Sigmoid colon (tissue), 7 donors: Measurements from ENCODE around the gene NPIPA7. TPM values are rescaled to one million over a fixed set of nuclear protein-coding genes. Genes with fewer than 3 reads are reported as not detected.
"Not testable (repeated sequence)": the region's sequence is repeated elsewhere in the genome, so short reads cannot be mapped to it uniquely, and the experiment has no call there.

Experiments used
- DNase-seq: peaks from one replicate; pipeline ENCODE4 v3.0.0-alpha.2; 2019
- H3K27ac ChIP-seq, 4 donors: fragments of 200-600 bp; sonication (generic); one replicate each; pipeline ENCODE4 v1.5.1; 2016 to 2019; ENCODE audit warnings: mild to moderate bottlenecking in 1 of 4
- H3K27me3 ChIP-seq, 3 donors: fragments of 200-600 bp; sonication (generic); one replicate each; pipeline ENCODE4 v1.5.1; 2019; ENCODE audit warnings: mild to moderate bottlenecking in 1 of 3
- H3K36me3 ChIP-seq, 4 donors: fragments of 200-600 bp; sonication (generic); one replicate each; pipeline ENCODE4 v1.5.1; 2016 to 2019
- H3K4me1 ChIP-seq, 4 donors: fragments of 200-600 bp; sonication (generic); one replicate each; pipeline ENCODE4 v1.5.1; 2017 to 2019
- H3K4me3 ChIP-seq, 4 donors: fragments of 200-600 bp; sonication (generic); one replicate each; pipeline ENCODE4 v1.5.1; 2017 to 2019; ENCODE audit warnings: mild to moderate bottlenecking in 2 of 4, moderate library complexity in 1 of 4
- H3K9me3 ChIP-seq, 4 donors: fragments of 200-600 bp in 3 of 4; sonication (generic) in 3 of 4; one replicate each; pipeline versions ENCODE4 v1.5.1 to v1.6.1; 2013 to 2019
- WGBS, 2 donors: extraction: QIAGEN DNeasy Blood & Tissue Kit; methylation state at CpG; one replicate each; pipeline ENCODE4 v1.1.7; 2013; 5-methylcytosine and 5-hydroxymethylcytosine counted together
- intact Hi-C: fragments of 100-400 bp; cut with DNase I; formaldehyde crosslinking; loops from one replicate; pipeline ENCODE4 v1.15.1; 2023
- polyA plus RNA-seq, 3 donors: library from polyadenylated mRNA; stranded (reverse); fragments of 200-250 nt; gene quantifications; one replicate each; pipeline ENCODE4 v1.2.3, GENCODE V29; 2013
- total RNA-seq, 4 donors: library from RNA; depleted of rRNA; stranded (reverse); fragments of >200 nt; gene quantifications; one replicate each; pipeline ENCODE4 v1.1.0, GENCODE V29; 2016
- donor health status: healthy with polysubstance abuse.
- donor health status: Bipolar disorder and iron deficiency.
- donor health status: healthy.

NPIPA7 gene
- total and polyA plus RNA-seq, 7 donors = 1.4 to 14.1 (median 4.7) TPM; not detected in 1

DNA sequence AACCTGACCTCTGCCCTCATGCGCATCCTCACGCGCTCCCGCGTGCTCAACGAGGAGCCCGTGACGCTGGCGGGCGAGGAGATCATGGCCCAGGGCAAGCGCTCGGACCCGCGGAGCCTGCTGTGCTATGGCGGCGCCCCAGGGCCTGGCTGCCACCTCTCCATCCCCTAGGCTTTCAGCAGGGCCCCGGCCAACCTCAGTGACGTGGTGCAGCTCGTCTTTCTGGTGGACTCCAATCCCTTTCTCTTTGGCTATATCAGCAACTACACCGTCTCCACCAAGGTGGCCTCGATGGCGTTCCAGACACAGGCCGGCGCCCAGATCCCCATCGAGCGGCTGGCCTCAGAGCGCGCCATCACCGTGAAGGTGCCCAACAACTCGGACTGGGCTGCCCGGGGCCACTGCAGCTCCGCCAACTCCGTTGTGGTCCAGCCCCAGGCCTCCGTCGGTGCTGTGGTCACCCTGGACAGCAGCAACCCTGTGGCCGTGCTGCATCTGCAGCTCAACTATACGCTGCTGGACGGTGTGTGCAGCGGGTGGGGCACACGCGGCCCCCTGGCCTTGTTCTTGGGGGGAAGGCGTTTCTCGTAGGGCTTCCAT lies 7.7 kb upstream of the NPIPA7 start:
- H3K27ac ChIP-seq, H3K4me3 ChIP-seq, H3K27me3 ChIP-seq, H3K4me1 ChIP-seq, intact Hi-C loops, H3K36me3 ChIP-seq, H3K9me3 ChIP-seq: not testable (repeated sequence)
- peak; percentile 8 for DNase-seq
- WGBS, 2 donors = 92 to 95% methylated on average over 23 to 28 of the region's 43 CpGs

DNA sequence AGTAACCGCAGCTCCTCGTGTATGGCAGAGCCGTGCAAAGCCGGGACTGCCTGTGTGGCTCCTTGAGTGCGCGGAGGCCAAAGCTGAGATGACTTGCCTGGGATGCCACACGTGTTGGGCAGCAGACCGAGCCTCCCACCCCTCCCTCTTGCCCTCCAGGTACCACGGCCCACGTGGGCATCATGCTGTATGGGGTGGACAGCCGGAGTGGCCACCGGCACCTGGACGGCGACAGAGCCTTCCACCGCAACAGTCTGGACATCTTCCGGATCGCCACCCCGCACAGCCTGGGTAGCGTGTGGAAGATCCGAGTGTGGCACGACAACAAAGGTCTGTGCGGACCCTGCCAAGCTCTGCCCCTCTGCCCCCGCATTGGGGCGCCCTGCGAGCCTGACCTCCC lies 4.7 kb upstream of the NPIPA7 start:
- DNase-seq, H3K27ac ChIP-seq, H3K4me3 ChIP-seq, H3K27me3 ChIP-seq, H3K36me3 ChIP-seq, H3K9me3 ChIP-seq, H3K4me1 ChIP-seq, intact Hi-C loops: not testable (repeated sequence)
- 91 to 92% methylated on average over 10 to 12 of the region's 25 CpGs for WGBS, 2 donors

DNA sequence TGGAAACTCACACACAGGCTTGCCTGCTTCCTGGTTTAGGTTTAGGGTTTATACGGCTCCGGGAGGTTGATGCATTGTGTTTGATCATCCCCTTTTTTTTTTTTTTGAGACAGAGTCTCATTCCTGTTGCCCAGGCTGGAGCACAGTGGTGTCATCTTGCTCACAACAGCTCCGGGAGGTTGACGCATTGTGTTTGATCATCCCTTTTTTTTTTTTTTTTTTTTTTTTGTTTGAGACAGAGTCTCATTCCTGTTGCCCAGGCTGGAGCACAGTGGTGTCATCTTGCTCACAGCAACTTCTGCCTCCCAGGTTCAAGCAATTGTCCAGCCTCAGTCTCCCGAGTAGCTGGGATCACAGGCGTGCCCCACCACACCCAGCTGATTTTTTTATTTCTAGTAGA lies 20.7 kb downstream of the NPIPA7 start:
- intact Hi-C loops, DNase-seq, H3K27me3 ChIP-seq, H3K9me3 ChIP-seq, H3K4me1 ChIP-seq, H3K36me3 ChIP-seq, H3K27ac ChIP-seq, H3K4me3 ChIP-seq: not testable (repeated sequence)
- WGBS, 2 donors = no CpG with 5 or more reads among the region's 6 CpGs

DNA sequence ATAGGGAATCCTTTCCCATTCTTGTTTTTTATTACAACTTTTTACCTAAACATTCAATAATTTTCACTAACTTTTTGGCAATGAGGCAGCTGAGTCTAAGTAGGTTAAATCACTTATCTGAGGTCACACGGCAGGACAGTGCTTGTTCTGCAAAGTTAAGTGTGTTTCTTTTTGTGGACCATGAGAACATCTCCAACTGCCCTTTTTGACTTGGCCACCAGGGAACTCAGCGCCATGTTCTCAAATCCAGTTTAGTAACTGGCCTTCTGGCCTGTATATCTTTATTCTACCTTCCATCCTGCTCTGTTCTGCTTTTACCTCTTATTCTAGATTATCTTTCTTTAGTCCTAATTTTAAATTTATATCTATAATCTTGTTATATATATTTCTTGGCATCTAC lies 23.4 kb downstream of the NPIPA7 start:
- H3K4me3 ChIP-seq, DNase-seq, H3K9me3 ChIP-seq, H3K27me3 ChIP-seq, H3K4me1 ChIP-seq, H3K36me3 ChIP-seq, H3K27ac ChIP-seq, intact Hi-C loops: not testable (repeated sequence)
- WGBS, 2 donors = no CpG with 5 or more reads among the region's 2 CpGs

DNA sequence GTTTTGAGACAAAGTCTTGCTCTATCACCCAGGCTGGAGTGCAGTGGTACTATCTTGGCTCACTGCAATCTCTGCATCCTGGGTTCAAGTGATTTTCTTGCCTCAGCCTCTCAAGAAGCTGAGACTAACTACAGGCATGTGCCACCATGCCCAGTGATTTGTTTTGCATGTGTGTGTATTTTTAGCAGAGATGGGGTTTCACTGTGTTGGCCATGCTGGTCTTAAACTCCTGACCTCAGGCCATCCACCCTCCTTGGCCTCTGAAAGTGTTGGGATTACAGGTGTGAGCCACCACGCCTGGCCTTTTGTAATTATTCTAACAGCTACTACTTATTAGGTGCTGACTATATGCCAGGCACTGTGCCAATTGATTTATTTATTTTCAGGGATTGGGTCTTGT lies 25.3 kb downstream of the NPIPA7 start:
- WGBS, 2 donors = no CpG with 5 or more reads among the region's 1 CpG
- H3K9me3 ChIP-seq, intact Hi-C loops, H3K4me1 ChIP-seq, DNase-seq, H3K27ac ChIP-seq, H3K27me3 ChIP-seq, H3K36me3 ChIP-seq, H3K4me3 ChIP-seq: not testable (repeated sequence)

DNA sequence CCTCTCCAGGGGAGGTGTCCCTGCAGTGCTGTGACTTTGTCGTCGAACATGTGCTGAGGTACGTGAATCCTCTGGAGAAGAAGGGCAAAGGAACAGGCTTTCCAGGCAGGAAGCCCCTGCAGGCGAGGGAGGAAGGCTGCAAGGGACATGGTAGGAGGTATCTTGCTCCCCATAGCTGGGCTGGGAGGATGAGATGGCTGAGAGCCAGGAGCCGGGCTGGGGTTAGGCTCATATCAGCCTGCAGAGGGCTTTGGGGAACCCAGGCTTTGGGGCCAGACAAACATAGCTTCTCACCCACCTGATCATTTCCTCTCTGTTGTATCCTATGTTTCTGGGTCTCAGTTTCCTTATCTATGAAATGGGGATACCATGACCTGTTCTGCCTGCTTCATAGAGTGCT lies 26.5 kb downstream of the NPIPA7 start:
- H3K4me1 ChIP-seq, H3K27me3 ChIP-seq, DNase-seq, intact Hi-C loops, H3K4me3 ChIP-seq, H3K36me3 ChIP-seq, H3K9me3 ChIP-seq, H3K27ac ChIP-seq: not testable (repeated sequence)
- no CpG with 5 or more reads among the region's 5 CpGs for WGBS, 2 donors

DNA sequence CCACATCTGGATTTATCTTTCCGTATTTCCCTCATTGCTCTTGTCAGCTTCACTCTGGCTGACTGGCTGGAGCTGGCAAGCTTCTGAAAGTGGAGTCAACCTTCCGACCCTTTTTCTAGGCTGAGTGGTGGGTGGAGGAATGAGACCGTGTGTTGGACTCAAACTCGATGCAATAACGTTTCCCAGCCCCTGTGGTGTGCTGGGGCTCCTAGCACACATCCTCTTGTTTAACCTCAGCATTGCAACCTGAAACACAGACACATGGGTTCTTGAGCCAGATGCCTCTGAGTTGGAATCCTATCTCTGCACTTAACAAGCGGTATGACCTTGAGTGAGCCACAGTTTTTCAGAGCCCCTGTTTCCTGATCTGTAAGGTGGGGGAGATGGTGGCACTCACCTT lies 29.5 kb downstream of the NPIPA7 start:
- H3K27ac ChIP-seq, H3K4me1 ChIP-seq, H3K9me3 ChIP-seq, H3K27me3 ChIP-seq, intact Hi-C loops, H3K4me3 ChIP-seq, DNase-seq, H3K36me3 ChIP-seq: not testable (repeated sequence)
- 71 to 88% methylated on average over 2 of the region's 6 CpGs for WGBS, 2 donors

DNA sequence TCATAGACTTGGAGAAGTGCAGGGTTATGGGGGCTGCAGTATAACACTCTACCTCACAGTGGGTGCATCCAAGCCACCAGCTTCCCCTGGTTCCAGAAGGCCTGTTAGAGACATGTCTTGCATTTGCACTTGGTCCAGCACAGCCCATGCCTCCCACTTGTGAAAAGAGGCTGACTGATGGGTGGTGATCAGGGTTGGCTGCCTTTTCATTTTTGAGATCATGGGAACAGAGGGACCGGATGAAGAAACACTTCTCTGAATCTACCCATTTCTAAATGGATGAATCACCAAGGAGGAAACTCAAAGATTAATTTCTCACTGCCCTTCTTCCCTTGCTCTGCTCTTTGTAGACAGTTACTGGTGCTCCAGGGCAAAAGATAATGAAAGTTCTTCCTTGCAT lies 34.8 kb downstream of the NPIPA7 start:
- DNase-seq, intact Hi-C loops, H3K27me3 ChIP-seq, H3K9me3 ChIP-seq, H3K4me3 ChIP-seq, H3K27ac ChIP-seq, H3K36me3 ChIP-seq, H3K4me1 ChIP-seq: not testable (repeated sequence)
- WGBS, 2 donors = no CpG with 5 or more reads among the region's 1 CpG

DNA sequence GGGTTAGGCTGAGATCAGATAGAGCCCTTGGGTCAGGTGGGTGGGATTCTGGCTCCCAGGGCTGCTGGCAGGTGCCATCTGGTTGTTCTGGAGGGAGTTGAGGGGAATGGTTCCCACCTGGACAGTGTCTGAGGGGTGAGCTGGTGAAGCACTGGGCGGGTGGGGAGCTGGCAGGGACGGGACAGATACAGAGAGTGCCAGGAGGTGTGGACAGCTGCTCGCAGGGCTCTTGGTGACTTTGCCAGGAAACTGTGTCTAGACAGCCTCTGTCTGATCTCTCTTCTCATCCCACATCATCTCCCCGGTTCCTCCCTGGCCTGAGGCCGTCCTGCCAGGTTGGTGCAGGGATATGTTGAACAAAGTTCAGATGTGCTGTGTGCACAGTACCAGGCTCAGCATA lies 38.1 kb downstream of the NPIPA7 start:
- H3K27me3 ChIP-seq, H3K4me3 ChIP-seq, H3K27ac ChIP-seq, H3K9me3 ChIP-seq, H3K36me3 ChIP-seq, DNase-seq, H3K4me1 ChIP-seq, intact Hi-C loops: not testable (repeated sequence)
- WGBS, 2 donors = no CpG with 5 or more reads among the region's 5 CpGs

DNA sequence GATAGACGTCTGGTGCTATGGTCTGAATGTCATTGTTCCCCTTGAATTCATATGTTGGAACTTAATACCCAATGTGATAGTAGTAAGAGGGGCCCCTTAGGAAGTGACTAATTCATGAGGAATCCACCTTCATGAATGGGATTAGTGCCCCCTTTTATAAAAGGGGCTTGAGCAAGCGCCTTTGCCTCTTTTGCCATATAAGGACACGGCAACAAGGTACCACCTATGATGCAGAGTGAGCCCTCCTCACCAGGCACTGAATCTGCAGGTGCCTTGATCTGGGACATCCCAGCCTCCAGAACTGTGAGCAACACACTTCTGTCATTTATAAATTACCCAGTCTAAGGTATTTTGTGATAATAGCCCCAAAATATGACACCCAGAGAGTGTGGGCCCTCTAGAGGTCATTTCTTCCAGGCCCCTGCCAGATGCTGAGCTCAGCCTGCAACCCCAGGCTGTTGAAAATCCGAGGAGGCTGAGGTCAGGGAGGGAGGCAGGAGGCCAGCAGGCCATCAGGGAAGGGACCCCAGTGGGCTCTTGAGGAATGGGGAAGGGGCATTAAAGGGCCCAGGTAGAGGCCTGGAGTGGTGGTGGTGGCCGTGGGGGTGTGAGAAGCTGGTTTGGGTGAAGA lies 39.1 kb downstream of the NPIPA7 start:
- H3K36me3 ChIP-seq, H3K27ac ChIP-seq, H3K4me1 ChIP-seq, intact Hi-C loops, DNase-seq, H3K27me3 ChIP-seq, H3K4me3 ChIP-seq, H3K9me3 ChIP-seq: not testable (repeated sequence)
- WGBS, 2 donors = 29 to 69% methylated on average over 1 of the region's 5 CpGs

DNA sequence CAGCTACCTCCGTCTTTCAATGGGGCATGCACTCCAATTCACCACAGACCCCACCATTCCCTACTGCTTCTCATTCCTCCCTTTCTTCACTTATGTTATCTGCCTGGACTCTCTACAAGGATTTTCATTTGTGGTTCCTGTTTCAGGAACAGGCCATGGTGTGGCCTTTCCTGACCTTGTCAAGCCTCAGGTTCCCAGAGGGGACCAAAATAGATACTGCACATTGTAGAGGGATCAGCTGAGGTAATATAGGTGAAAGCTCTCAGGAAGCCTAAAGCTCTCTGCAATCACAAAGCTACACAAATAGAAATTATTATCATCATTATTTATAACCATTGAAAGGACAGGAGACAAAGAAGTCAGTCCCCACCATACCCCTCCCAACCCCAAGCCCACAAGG lies 41.6 kb downstream of the NPIPA7 start:
- H3K4me3 ChIP-seq, H3K9me3 ChIP-seq, intact Hi-C loops, H3K4me1 ChIP-seq, H3K27me3 ChIP-seq, DNase-seq, H3K36me3 ChIP-seq, H3K27ac ChIP-seq: not testable (repeated sequence)
- 63 to 69% methylated on average over 1 of the region's 1 CpG for WGBS, 2 donors

DNA sequence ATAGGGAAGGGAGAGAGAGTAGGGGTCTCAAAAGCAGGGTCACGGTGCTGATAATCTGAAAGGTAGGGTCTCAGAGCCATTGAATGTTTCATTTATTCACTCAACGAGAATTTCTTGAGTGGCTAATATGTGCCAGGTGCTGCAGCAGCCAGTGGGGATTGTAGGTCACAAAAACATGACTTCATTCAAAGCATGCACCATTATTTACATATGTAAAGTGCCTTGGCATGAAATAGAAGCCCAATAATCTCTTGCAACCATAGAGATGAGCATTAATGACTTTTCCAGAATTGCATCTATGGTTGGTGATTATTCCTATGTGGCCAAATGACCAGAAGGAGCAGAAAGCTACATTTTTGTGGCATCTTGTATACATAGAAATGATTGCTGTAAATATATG lies 46.2 kb downstream of the NPIPA7 start:
- intact Hi-C loops = not testable (repeated sequence)

DNA sequence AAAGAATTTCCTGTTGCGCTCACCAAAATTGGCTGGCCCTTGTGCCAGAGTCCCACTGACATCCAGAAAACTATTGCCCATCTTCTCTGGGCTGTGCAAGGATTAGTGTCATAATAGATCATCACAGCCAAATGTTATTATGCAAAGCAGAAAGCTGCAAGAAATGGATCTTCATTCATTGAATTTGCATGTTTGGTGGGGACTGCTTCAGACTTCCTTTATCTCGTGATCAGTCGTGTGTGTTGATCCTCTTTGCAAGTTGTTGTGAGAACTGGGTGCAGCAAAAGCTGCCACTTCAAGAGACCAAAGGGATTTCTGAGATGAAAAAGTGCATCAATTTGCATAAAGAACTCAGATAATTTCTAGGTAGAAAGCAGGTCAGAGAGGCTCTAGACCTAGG lies 52.2 kb downstream of the NPIPA7 start:
- H3K27me3 ChIP-seq, H3K9me3 ChIP-seq, H3K36me3 ChIP-seq, DNase-seq, H3K4me3 ChIP-seq, H3K4me1 ChIP-seq, intact Hi-C loops, H3K27ac ChIP-seq: not testable (repeated sequence)
- WGBS, 2 donors = 6 to 25% methylated on average over 1 to 2 of the region's 3 CpGs

More for the DNA sequence above, 46.2 kb downstream of the NPIPA7 start:
- H3K36me3 ChIP-seq, H3K4me3 ChIP-seq, H3K9me3 ChIP-seq, H3K27me3 ChIP-seq, DNase-seq, H3K4me1 ChIP-seq, H3K27ac ChIP-seq: not testable (repeated sequence)
- no CpG with 5 or more reads among the region's 2 CpGs for WGBS, 2 donors

DNA sequence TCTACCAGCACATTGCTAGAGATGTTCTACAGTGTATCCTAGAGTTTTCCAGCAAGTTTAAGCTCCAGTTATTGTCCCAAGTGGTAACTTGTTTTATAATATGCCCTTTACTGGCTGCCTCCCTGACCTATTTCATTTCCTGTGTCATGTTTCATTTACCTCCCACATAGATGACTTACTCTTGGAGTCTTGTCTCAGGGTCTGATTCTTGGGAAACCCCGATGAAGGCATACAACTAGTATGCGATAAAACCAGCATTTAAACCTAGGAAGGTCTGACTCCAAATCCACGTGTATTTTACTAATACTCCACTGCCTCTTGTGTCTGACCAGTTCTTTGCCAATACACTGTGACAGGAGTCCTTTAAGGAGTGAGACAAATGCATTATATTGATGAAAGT lies 55.8 kb downstream of the NPIPA7 start:
- H3K4me1 ChIP-seq, H3K27ac ChIP-seq, intact Hi-C loops, H3K36me3 ChIP-seq, H3K4me3 ChIP-seq, DNase-seq, H3K27me3 ChIP-seq, H3K9me3 ChIP-seq: not testable (repeated sequence)
- 59 to 81% methylated on average over 1 of the region's 3 CpGs for WGBS, 2 donors
